Measurements from ENCODE around the gene KDELR3. TPM values are rescaled to one million over a fixed set of nuclear protein-coding genes. Genes with fewer than 3 reads are reported as not detected.

The KDELR3 gene
- total RNA-seq, 1 experiment from 2014 or later = 16.1 TPM

GRCh38 chr22:38440747-38441350 lies 27.0 kb upstream of the KDELR3 start:
- H3K4me3 Mint-ChIP-seq (ENCODE audit: low read depth, unreplicated experiment) = no peak overlapping the region
- DNase-seq = no peak
- no peak overlapping the region for H3K27ac Mint-ChIP-seq (ENCODE audit: unreplicated experiment)
- intact Hi-C loops (cut with micrococcal nuclease; ENCODE audit: unreplicated experiment) = no loop called here
- H3K4me1 Mint-ChIP-seq (ENCODE audit: low read depth, unreplicated experiment) = peaks cover 18% of the 10 kb centered on the region
- H3K9me3 Mint-ChIP-seq (ENCODE audit: low read depth, unreplicated experiment) = no peaks in the 10 kb centered on the region
- TF ChIP-seq, protein P1, sequence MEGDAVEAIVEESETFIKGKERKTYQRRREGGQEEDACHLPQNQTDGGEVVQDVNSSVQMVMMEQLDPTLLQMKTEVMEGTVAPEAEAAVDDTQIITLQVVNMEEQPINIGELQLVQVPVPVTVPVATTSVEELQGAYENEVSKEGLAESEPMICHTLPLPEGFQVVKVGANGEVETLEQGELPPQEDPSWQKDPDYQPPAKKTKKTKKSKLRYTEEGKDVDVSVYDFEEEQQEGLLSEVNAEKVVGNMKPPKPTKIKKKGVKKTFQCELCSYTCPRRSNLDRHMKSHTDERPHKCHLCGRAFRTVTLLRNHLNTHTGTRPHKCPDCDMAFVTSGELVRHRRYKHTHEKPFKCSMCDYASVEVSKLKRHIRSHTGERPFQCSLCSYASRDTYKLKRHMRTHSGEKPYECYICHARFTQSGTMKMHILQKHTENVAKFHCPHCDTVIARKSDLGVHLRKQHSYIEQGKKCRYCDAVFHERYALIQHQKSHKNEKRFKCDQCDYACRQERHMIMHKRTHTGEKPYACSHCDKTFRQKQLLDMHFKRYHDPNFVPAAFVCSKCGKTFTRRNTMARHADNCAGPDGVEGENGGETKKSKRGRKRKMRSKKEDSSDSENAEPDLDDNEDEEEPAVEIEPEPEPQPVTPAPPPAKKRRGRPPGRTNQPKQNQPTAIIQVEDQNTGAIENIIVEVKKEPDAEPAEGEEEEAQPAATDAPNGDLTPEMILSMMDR (IDR thresholded peaks at IDR 0.05; ENCODE audit: unreplicated experiment) = no peak
- no peaks in the 10 kb centered on the region for H3K36me3 Mint-ChIP-seq (ENCODE audit: insufficient read depth, unreplicated experiment)
- BruUV-seq (replicated peaks) = no TSS peak
- peaks cover 64% of the 10 kb centered on the region for H3K27me3 Mint-ChIP-seq (ENCODE audit: unreplicated experiment)
- CTCF ChIA-PET = no interaction called here

- Mint-ChIP-seq H3K4me1 (ENCODE audit: low read depth, unreplicated experiment) (peaks cover 18% of the 10 kb centered on the region), H3K27ac (ENCODE audit: unreplicated experiment) (no peak overlapping the region), H3K27me3 (ENCODE audit: unreplicated experiment) (peaks cover 68% of the 10 kb centered on the region), H3K4me3 (ENCODE audit: low read depth, unreplicated experiment) (no peak overlapping the region), H3K36me3 (ENCODE audit: insufficient read depth, unreplicated experiment) (no peaks in the 10 kb centered on the region), H3K9me3 (ENCODE audit: low read depth, unreplicated experiment) (no peaks in the 10 kb centered on the region)
- no peak for DNase-seq
- CTCF ChIA-PET = interaction anchor here (0.7 kb wide), 1 partner anchor 18 kb away, joined by 4 read pairs; no protein-coding TSS in a partner anchor
- no TSS peak for BruUV-seq (replicated peaks)
- TF ChIP-seq, protein P1 (IDR thresholded peaks at IDR 0.05; ENCODE audit: unreplicated experiment) = no peak
- intact Hi-C loops (cut with micrococcal nuclease; ENCODE audit: unreplicated experiment) = no loop called here
Measured at GRCh38 chr22:38441620-38442287, 26.1 kb upstream of the KDELR3 start.

- DNase-seq = no peak
- H3K36me3 Mint-ChIP-seq (ENCODE audit: insufficient read depth, unreplicated experiment) = no peaks in the 10 kb centered on the region
- CTCF ChIA-PET = interaction anchor here (0.6 to 0.8 kb wide), 2 partner anchors 9 to 43 kb away, joined by 3 to 7 read pairs; no protein-coding TSS in a partner anchor
- H3K4me3 Mint-ChIP-seq (ENCODE audit: low read depth, unreplicated experiment) = no peak overlapping the region
- H3K27me3 Mint-ChIP-seq (ENCODE audit: unreplicated experiment) = peaks cover 69% of the 10 kb centered on the region
- intact Hi-C loops (cut with micrococcal nuclease; ENCODE audit: unreplicated experiment) = no loop called here
- TF ChIP-seq, protein P1 (IDR thresholded peaks at IDR 0.05; ENCODE audit: unreplicated experiment) = no peak
- H3K9me3 Mint-ChIP-seq (ENCODE audit: low read depth, unreplicated experiment) = no peaks in the 10 kb centered on the region
- no peak overlapping the region for H3K27ac Mint-ChIP-seq (ENCODE audit: unreplicated experiment)
- H3K4me1 Mint-ChIP-seq (ENCODE audit: low read depth, unreplicated experiment) = peaks cover 18% of the 10 kb centered on the region
- no TSS peak for BruUV-seq (replicated peaks)
Measured at GRCh38 chr22:38442967-38443627, 24.8 kb upstream of the KDELR3 start.

GRCh38 chr22:38443628-38444521 lies 24.0 kb upstream of the KDELR3 start:
- BruUV-seq (replicated peaks) = no TSS peak
- no peak overlapping the region for H3K4me3 Mint-ChIP-seq (ENCODE audit: low read depth, unreplicated experiment)
- CTCF ChIA-PET = interaction anchor here (0.8 kb wide), 1 partner anchor 8 kb away, joined by 3 read pairs; no protein-coding TSS in a partner anchor
- H3K27me3 Mint-ChIP-seq (ENCODE audit: unreplicated experiment) = peaks cover 75% of the 10 kb centered on the region
- intact Hi-C loops (cut with micrococcal nuclease; ENCODE audit: unreplicated experiment) = no loop called here
- H3K9me3 Mint-ChIP-seq (ENCODE audit: low read depth, unreplicated experiment) = no peaks in the 10 kb centered on the region
- no peaks in the 10 kb centered on the region for H3K36me3 Mint-ChIP-seq (ENCODE audit: insufficient read depth, unreplicated experiment)
- no peak for DNase-seq
- H3K4me1 Mint-ChIP-seq (ENCODE audit: low read depth, unreplicated experiment) = peaks cover 18% of the 10 kb centered on the region
- TF ChIP-seq, protein P1 (IDR thresholded peaks at IDR 0.05; ENCODE audit: unreplicated experiment) = no peak
- no peak overlapping the region for H3K27ac Mint-ChIP-seq (ENCODE audit: unreplicated experiment)

Data from Calu3 (cell line).